Testis (tissue), 2 donors: ENCODE measurements around the gene TYW1.
"Not testable (repeated sequence)": the region's sequence is repeated elsewhere in the genome, so short reads cannot be mapped to it uniquely, and the experiment has no call there.

Experiments used
- POLR2A ChIP-seq: fragments of 450-650 bp; IDR thresholded peaks from one replicate; pipeline ENCODE4 v1.6.1; 2017; ENCODE audit warnings: antibody characterized with exemption, mild to moderate bottlenecking, moderate library complexity
- TF ChIP-seq, protein P1 (sequence below), 3 experiments: fragments of 450-650 bp in 2 of 3; fragments of 200-600 bp in 1 of 3; sonication (generic) in 1 of 3; IDR thresholded peaks; one replicate each; pipeline ENCODE4 v1.5.1; 2016 to 2019; ENCODE audit warnings: antibody characterized with exemption in 3 of 3, mild to moderate bottlenecking in 2 of 3, moderate library complexity in 1 of 3

DNA sequence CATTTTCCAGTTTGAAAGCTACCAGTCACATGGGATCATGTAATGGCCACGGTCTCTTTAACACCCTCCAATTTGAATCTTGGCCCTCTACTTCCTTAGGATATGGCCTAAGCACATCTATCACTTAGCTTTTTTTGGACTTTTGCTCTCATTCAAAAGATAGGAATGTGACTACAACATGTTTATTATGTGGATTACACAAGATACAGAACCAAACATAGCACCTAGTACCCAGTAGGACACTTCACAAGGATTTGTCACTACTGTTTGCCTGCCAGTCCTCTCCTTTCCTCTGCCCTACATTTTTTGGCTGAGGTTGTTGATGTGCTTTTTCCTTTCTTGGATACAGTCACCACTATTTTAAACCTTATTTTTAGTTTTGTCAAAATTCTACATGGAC lies 233.4 kb downstream of the TYW1 start:
- TF ChIP-seq, protein P1, sequence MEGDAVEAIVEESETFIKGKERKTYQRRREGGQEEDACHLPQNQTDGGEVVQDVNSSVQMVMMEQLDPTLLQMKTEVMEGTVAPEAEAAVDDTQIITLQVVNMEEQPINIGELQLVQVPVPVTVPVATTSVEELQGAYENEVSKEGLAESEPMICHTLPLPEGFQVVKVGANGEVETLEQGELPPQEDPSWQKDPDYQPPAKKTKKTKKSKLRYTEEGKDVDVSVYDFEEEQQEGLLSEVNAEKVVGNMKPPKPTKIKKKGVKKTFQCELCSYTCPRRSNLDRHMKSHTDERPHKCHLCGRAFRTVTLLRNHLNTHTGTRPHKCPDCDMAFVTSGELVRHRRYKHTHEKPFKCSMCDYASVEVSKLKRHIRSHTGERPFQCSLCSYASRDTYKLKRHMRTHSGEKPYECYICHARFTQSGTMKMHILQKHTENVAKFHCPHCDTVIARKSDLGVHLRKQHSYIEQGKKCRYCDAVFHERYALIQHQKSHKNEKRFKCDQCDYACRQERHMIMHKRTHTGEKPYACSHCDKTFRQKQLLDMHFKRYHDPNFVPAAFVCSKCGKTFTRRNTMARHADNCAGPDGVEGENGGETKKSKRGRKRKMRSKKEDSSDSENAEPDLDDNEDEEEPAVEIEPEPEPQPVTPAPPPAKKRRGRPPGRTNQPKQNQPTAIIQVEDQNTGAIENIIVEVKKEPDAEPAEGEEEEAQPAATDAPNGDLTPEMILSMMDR (IDR thresholded peaks at IDR 0.05) = not testable (repeated sequence)
- TF ChIP-seq POLR2A = not testable (repeated sequence)
